Measurements from ENCODE around the gene NBAS.

NBAS gene

GRCh38 chr2:15158100-15158499, 403.0 kb downstream of the NBAS start:
- DNase-seq: no peak

DNA sequence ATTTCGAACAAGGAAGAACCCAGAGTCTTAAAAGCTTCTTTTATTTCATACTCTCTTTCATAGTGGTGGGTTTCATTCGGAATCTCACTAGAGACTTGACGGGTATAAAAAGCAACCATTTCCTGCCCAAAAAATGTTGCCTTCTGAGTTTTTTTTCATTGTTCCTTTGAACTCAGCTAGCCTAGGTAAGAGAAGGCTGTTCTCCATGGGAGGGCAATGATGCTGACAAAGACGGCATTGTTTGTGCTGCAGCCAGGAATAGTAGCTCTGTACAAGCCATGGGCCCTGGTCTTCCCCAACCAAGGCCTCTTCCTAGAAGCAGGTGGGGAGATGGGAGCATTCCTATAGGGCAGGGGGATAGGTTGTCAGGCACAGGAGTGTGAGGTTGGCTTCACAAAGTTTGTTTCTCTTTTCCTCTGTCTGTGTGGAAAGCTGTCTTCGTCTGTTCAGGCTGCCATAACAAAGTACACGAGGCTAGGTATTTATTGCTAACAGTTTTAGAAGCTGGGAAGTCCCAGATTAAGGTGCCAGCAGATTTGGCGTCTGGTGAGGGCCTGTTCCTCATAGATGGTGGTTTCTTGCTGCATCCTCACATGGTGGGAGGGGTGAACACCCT, 405.1 kb downstream of the NBAS start:
- no peak for DNase-seq

DNA sequence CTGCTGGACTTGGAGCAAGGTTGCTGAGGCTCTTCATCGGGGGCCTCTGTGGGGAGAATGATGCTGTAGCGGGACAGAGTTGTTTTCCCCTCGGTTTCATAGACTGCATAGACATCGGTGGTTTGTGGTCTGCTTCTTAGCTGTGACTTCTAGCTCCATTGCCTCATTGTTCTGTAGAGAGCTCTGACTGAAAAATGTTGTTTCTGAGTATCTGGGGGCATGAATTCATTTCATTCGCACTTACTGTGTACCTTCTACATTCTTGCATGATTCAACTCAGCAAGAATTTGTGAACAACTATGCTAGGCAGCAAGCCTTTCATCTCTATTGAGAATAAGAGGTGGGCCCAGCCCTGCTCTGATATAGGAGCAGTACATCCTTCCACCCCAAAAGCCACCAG, 406.8 kb downstream of the NBAS start:
- DNase-seq: no peak

DNA sequence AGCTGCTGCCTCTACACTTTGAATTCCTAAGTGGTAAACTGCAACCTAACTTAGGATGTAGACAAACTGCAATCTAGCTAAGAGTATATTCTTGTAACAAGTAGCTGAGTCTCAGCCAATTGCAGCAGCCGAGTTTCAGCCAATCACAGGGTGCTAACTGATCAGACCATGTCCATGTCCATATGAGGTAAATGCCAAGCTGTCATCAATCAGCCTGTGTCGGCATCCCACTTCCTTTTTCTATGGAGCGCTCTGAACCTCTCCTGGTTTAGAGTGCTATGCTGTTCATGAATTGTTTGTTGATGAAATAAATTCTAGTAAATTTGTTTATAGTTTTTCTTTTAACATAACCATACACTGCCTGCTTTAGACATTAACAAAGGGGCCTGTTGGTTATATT, 408.8 kb downstream of the NBAS start:
- no peak for DNase-seq

DNA sequence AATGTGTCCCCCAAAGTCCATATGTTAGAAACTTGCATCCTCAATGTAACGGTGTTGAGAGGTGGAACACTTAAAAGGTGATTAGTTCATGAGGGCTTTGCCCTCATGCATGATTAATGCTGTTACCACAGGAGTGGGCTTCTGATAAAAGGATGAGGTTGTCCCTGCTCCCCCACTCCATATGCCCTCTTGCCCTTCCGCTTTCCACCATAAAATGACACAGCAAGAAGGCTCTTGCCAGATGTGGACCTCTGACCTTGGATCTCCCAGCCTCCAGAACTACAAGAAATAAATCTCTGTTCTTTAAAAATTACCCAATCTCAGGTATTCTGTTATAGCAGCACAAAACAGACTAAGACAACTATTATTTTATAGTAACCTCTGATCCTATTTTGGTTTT, 412.1 kb downstream of the NBAS start:
- DNase-seq: no peak

DNA sequence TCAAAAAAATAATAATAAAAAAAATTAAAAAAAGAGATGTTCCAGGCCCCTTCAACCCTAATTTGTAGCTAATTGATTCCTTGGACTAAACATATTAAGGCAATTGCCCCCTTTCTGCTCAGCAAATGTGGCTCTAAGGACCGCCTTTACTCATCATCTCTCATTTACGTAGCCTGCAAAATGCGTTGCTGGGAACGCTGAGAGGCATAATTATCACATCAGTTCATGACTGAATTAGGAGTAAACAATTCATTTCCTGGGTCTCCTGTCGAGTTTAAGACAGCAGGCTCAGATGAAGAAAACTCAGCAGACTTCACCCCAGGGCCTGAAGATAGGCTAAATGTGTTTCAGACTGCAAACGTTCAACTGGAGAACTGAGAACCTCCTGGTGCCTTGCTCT, 413.5 kb downstream of the NBAS start:
- no peak for DNase-seq

DNA sequence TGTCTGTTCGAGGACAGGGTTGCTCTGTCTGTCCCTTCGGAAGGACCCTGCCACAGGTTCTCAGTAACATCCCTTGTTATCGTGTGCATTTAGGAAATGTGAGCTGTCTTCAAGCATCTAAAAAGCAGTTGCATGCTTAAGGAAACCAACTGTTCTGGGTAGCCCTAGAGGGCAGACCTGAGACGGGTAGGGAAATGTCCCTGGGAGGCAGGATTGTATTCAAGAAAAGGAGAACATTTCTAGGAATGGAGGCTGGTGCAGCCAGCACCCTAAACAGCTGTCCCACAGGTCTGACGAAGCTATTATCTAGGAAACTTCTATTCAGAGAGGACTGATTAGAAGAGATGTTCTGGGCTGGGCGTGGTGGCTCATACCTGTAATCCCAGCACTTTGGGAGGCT, 414.2 kb downstream of the NBAS start:
- no peak for DNase-seq

- no peak for DNase-seq
Observed at GRCh38 chr2:15145919-15146318, 415.2 kb downstream of the NBAS start.

GRCh38 chr2:15145046-15145817, 415.9 kb downstream of the NBAS start:
- DNase-seq: no peak

DNA sequence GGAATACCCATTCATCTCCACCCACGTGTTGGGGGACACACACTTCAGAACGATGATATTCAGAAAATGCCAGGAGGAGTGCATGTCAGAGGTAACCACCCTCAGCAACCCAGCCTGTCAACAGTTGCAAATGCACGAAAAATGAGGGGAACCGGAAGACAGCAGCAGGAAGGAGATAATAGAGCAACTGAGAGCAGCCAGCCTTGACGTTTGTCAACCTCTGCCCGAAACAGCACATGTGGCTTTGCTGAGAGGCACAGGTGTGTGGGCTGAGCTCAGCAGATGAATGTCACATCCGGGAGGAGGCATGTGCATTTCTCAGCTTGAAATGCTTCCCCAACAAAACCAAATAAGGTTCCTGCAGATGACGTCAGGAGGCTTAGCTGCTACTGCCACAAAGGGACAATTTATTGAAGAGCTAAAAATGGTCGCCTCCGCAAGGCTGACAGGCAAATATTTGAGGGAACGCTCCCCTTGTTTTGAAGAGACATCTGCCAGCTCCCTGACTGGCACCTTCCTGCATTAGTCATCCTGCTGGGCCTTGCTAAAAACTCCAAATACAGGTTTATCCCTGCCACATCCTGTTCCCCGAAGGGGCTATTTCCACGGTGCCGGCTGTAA, 419.0 kb downstream of the NBAS start:
- no peak for DNase-seq

- DNase-seq: no peak
Observed at GRCh38 chr2:15141211-15141610, 419.9 kb downstream of the NBAS start.

DNA sequence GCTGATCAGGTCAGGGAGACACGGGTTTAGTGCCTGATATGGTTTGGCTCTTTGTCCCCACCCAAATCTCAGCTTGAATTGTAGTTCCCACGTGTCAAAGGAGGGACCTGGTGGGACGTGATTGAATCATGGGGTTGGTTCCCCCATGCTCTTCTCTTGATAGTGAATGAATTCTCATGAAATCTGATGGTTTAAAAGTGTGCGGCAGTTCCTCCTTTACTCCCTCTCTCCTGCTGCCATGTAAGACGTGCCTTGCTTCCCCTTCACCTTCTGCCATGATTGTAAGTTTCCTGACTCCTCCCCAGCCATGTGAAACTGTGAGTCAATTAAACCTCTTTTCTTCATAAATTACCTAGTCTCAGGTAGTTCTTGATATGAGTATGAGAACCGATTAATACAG, 424.5 kb downstream of the NBAS start:
- DNase-seq: no peak

GRCh38 chr2:15134957-15135356, 426.2 kb downstream of the NBAS start:
- DNase-seq: no peak

GRCh38 chr2:15133461-15133860, 427.7 kb downstream of the NBAS start:
- no peak for DNase-seq

DNA sequence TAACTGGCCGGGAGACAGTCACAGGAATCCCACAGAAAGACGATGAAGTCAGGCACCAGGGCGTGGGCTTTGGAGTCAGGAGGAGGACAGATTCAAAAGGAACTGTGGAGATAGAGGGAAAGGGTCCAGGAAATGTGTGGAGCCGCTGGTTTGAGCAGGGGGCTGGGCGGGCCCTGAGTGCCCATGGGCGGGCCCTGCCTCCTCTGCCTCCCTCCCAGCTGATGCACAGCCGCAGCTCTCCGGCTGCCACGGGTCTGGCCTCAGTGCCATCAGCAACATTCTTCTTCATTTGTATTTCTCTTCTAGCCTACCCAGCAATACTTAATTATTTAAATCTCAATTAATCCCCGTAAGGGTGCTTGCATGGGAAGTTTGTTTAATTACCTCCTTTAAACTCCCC, 432.3 kb downstream of the NBAS start:
- no peak for DNase-seq

GRCh38 chr2:15127876-15128275, 433.3 kb downstream of the NBAS start:
- DNase-seq: no peak

- no peak for DNase-seq
Observed at GRCh38 chr2:15127301-15127700, 433.8 kb downstream of the NBAS start.

GRCh38 chr2:15126373-15126772, 434.8 kb downstream of the NBAS start:
- no peak for DNase-seq

- DNase-seq: no peak
Observed at GRCh38 chr2:15122915-15123314, 438.2 kb downstream of the NBAS start.

DNA sequence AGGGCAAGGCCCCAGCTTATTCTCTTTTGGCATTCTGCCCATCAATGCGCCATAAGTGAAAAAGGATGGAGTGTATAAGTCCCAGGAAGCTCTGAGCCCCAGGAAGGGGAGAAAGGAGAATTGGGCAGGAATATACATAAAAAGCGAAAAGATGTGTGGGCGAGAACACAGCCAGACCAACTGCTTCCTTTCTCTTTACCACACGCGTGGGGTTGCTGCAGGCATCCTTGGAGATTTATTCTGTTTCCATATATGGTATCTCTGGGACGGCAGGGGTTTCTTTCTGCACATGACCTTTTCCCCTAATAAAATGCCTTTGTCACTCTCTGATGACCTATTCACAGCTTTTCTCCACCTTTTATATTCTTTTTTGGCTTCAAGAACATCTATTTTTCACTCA, 440.5 kb downstream of the NBAS start:
- no peak for DNase-seq

DNA sequence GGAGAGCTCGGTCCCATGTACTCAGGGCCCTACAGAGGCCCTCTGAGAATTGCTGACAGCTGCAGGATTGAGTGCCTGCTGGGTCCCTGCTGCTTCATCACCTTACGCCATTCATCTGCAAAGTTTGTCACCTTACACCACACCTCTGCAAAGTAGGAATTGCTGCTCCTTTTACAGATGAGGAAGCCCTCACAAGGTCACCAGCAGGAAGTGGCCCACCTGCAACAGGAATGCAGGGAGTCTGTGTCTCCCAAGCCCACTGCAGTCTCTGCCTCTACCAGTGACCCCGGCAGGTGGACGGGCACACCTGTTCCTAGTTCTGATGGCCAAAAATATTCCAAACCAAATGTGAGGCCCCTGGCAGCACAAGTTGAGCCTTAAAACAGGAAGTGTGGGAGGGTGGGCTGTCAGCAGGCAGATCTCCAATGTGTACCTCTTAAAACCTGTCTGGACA, 441.4 kb downstream of the NBAS start:
- no peak for DNase-seq

DNA sequence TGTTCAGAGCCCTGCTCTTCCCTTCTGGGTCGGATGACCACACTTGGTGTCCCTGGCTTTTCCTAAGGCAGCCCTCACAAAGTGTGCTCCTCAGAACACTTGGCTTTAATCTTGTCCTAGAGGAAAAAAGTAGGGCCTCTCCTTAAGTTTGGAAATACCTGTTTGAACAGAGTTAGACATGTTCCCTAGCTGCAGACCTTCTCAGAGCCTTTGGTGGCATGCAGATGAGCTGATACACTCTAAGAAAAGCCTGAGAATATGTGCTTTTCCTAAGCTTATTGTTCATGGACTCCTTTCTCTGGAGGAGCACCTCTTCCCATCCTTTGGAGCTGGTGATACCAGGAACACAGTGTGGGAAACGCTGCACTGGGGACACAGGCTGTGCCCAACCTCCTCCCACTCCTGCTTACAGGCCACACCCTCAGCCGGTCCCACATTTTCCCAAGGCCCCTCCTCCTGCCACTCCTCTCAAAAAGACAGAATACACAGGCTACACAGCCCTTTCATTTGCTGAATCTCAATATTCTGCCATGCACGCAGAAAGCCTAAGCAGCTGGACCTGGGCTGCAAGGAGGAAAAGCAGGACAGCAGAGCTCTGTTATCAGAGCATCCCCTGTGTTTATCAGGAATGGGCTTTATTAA, 443.6 kb downstream of the NBAS start:
- no peak for DNase-seq

Measured in right hindlimb (tissue), 1 donor.